PFSK-1 (cell line): ENCODE measurements around the gene B3GNT8.

Experiments
- FOXP2 ChIP-seq: optimal IDR thresholded peaks from 2 replicates; pipeline ENCODE3; 2011; ENCODE audit warnings: borderline replicate concordance, control low read depth, inconsistent platforms; ENCODE audit not compliant: insufficient read depth; ENCODE audit errors: extremely low read length, extremely low read depth
- POLR2AphosphoS5 ChIP-seq: IDR thresholded peaks from 2 replicates; pipeline ENCODE4 v1.6.1; 2012; ENCODE audit warnings: low read depth, mild to moderate bottlenecking, control low read depth, low read length, moderate library complexity
- REST ChIP-seq, 2 experiments: IDR thresholded peaks; 2 replicates each; pipeline versions ENCODE4 v1.6.1 to v1.8.0; 2011 to 2012; ENCODE audit warnings: low read depth in 2 of 2, low read length in 2 of 2, control low read depth in 1 of 2, inconsistent platforms in 1 of 2, mild to moderate bottlenecking in 1 of 2, moderate library complexity in 1 of 2; ENCODE audit not compliant: insufficient read depth in 1 of 2
- SIN3A ChIP-seq: IDR thresholded peaks from 2 replicates; pipeline ENCODE4 v1.6.1; 2012; ENCODE audit warnings: mild to moderate bottlenecking, low read length, moderate library complexity, borderline replicate concordance; ENCODE audit not compliant: insufficient read depth
- TAF1 ChIP-seq: IDR thresholded peaks from 2 replicates; pipeline ENCODE4 v1.6.1; 2012; ENCODE audit warnings: low read length, control low read depth, borderline replicate concordance; ENCODE audit not compliant: insufficient read depth

The B3GNT8 gene

GRCh38 chr19:41408256-41408655 lies 18.9 kb downstream of the B3GNT8 start:
- no peak for TF ChIP-seq POLR2AphosphoS5
- TF ChIP-seq SIN3A: no peak
- no peak for TF ChIP-seq FOXP2
- TF ChIP-seq TAF1: no peak
- TF ChIP-seq REST (IDR thresholded peaks at IDR 0.05; ENCODE audit: insufficient read depth in 1 of 2, low read depth in 2 of 2, low read length in 2 of 2): no peak

GRCh38 chr19:41407271-41407670 lies 19.9 kb downstream of the B3GNT8 start:
- TF ChIP-seq SIN3A (no peak), FOXP2 (no peak), POLR2AphosphoS5 (no peak), TAF1 (no peak), REST (IDR thresholded peaks at IDR 0.05; ENCODE audit: insufficient read depth in 1 of 2, low read depth in 2 of 2, low read length in 2 of 2) (no peak)

GRCh38 chr19:41405776-41406175 lies 21.4 kb downstream of the B3GNT8 start:
- TF ChIP-seq TAF1 (no peak), POLR2AphosphoS5 (no peak), SIN3A (no peak), FOXP2 (no peak), REST (IDR thresholded peaks at IDR 0.05; ENCODE audit: insufficient read depth in 1 of 2, low read depth in 2 of 2, low read length in 2 of 2) (no peak)

GRCh38 chr19:41403181-41403970 lies 23.8 kb downstream of the B3GNT8 start:
- TF ChIP-seq FOXP2 (no peak), POLR2AphosphoS5 (no peak), SIN3A (no peak), REST (IDR thresholded peaks at IDR 0.05; ENCODE audit: insufficient read depth in 1 of 2, low read depth in 2 of 2, low read length in 2 of 2) (no peak), TAF1 (no peak)

GRCh38 chr19:41402010-41402409 lies 25.2 kb downstream of the B3GNT8 start:
- TF ChIP-seq TAF1: no peak
- TF ChIP-seq SIN3A: no peak
- TF ChIP-seq FOXP2: no peak
- TF ChIP-seq REST (IDR thresholded peaks at IDR 0.05; ENCODE audit: insufficient read depth in 1 of 2, low read depth in 2 of 2, low read length in 2 of 2): no peak
- no peak for TF ChIP-seq POLR2AphosphoS5
